ENCODE data around the gene IGFL2.
"Not testable (repeated sequence)": the region's sequence is repeated elsewhere in the genome, so short reads cannot be mapped to it uniquely, and the experiment has no call there.

Gene IGFL2

DNA sequence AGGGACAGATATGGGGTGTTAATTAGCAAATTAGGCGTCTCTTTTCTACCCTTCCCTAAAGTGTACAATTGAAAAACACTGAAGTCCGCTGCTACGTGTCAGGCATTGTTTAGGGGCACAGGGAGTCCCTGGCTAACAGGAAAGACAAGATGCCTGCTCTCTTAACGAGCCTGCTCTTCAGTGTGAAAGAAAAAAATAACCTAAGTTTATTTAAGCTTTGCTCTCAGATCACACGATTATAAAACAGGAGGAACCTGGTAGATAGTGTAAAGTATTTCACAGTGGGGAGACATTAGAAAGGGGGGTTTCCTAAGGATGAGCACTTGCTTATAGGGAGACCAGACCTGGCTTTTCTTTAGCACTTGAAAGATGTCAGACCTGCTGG, 38.7 kb downstream of the IGFL2 start:
- peaks cover 37% of the 10 kb centered on the region for H3K27me3 Mint-ChIP-seq (ENCODE audit: low read depth)
- DNase-seq (ENCODE audit: low spot score), result no peak
- H3K27ac Mint-ChIP-seq, result no peak overlapping the region

GRCh38 chr19:46189971-46190888, 42.2 kb downstream of the IGFL2 start:
- DNase-seq (ENCODE audit: low spot score), result no peak
- Mint-ChIP-seq H3K4me3 (no peak overlapping the region), H3K4me1 (ENCODE audit: low read depth) (peaks cover 13% of the 10 kb centered on the region), H3K9me3 (no peaks in the 10 kb centered on the region), H3K27me3 (ENCODE audit: low read depth) (peaks cover 26% of the 10 kb centered on the region), H3K27ac (no peak overlapping the region), H3K36me3 (ENCODE audit: low read depth) (no peaks in the 10 kb centered on the region)

More for the DNA sequence above, 38.7 kb downstream of the IGFL2 start:
- H3K4me3 Mint-ChIP-seq, result no peak overlapping the region
- peaks cover 9% of the 10 kb centered on the region for H3K4me1 Mint-ChIP-seq (ENCODE audit: low read depth)
- no peaks in the 10 kb centered on the region for H3K9me3 Mint-ChIP-seq
- no peaks in the 10 kb centered on the region for H3K36me3 Mint-ChIP-seq (ENCODE audit: low read depth)

DNA sequence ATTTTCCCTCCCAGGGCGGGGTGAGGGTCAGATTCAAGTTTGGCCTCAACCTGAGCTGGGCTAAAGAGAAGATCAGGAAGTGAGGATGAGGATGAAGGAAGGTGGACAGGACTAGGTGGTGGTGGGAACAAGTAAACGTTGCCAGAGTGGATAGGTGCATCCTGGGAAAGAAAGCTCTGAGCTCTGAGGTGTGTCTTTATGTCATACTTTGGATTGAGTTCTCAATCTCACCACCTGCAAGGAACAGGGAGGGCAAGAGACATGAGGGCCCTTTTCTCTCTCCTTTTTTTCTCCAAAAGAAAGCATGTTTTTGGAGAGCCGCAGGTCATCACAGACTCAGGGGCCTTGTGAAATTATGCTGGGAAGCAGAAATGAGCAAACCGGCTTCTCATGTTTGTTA, 43.3 kb downstream of the IGFL2 start:
- H3K36me3 Mint-ChIP-seq (ENCODE audit: low read depth), result no peaks in the 10 kb centered on the region
- no peak for DNase-seq (ENCODE audit: low spot score)
- H3K9me3 Mint-ChIP-seq, result no peaks in the 10 kb centered on the region
- H3K4me1 Mint-ChIP-seq (ENCODE audit: low read depth), result peaks cover 10% of the 10 kb centered on the region
- H3K4me3 Mint-ChIP-seq, result no peak overlapping the region
- no peak overlapping the region for H3K27ac Mint-ChIP-seq
- H3K27me3 Mint-ChIP-seq (ENCODE audit: low read depth), result peaks cover 29% of the 10 kb centered on the region

DNA sequence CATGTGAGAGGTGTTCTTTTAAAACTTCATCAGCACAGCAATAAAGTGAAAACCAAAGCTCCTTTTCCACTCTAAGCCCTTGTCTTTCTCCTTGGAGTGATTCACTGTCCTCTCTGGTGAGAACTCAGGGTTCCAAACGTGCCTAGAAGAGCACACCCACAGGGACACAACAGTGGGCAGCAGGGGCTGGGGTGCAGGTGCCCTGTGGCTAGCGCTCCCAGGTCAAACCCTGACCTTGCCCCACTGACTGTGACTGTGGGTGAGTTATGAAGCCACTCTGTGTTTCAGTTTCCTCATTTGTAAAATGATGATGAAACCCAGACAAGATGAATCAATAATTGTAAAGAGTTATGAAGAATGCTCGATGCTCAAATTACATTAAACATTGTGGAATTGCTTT, 43.9 kb downstream of the IGFL2 start:
- H3K36me3 Mint-ChIP-seq (ENCODE audit: low read depth), result no peaks in the 10 kb centered on the region
- H3K27ac Mint-ChIP-seq, result no peak overlapping the region
- H3K27me3 Mint-ChIP-seq (ENCODE audit: low read depth), result peaks cover 31% of the 10 kb centered on the region
- H3K9me3 Mint-ChIP-seq, result no peaks in the 10 kb centered on the region
- H3K4me3 Mint-ChIP-seq, result no peak overlapping the region
- H3K4me1 Mint-ChIP-seq (ENCODE audit: low read depth), result peaks cover 10% of the 10 kb centered on the region
- DNase-seq (ENCODE audit: low spot score), result no peak

DNA sequence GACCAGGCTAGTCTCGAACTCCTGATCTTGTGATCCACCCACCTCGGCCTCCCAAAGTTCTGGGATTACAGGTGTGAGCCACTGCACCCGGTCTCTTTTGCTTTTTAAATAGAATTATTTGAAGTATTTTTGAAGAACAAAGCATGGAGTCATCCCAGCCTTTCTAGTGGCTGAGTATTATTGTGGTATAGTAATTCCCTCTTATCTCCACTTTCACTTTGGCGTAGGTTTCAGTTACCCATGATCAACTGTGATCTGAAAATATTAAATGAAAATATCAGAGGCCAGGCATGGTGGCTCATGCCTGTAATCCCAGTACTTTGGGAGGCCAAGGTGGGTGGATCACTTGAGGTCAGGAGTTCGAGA, 44.6 kb downstream of the IGFL2 start:
- H3K4me3 Mint-ChIP-seq; H3K36me3 Mint-ChIP-seq (ENCODE audit: low read depth); DNase-seq (ENCODE audit: low spot score); H3K9me3 Mint-ChIP-seq: not testable (repeated sequence)
- Mint-ChIP-seq H3K27me3 (ENCODE audit: low read depth) (peaks cover 35% of the 10 kb centered on the region), H3K4me1 (ENCODE audit: low read depth) (peaks cover 10% of the 10 kb centered on the region), H3K27ac (peak overlapping the region; percentile 89)

GRCh38 chr19:46192992-46193650, 45.1 kb downstream of the IGFL2 start:
- Mint-ChIP-seq H3K27ac (peak overlapping the region; percentile 89), H3K36me3 (ENCODE audit: low read depth) (no peaks in the 10 kb centered on the region), H3K4me3 (peak overlapping the region; percentile 46), H3K4me1 (ENCODE audit: low read depth) (peaks cover 10% of the 10 kb centered on the region), H3K9me3 (no peaks in the 10 kb centered on the region), H3K27me3 (ENCODE audit: low read depth) (peaks cover 31% of the 10 kb centered on the region)
- peak; percentile 60 for DNase-seq (ENCODE audit: low spot score)

GRCh38 chr19:46193678-46194077, 45.6 kb downstream of the IGFL2 start:
- Mint-ChIP-seq H3K27me3 (ENCODE audit: low read depth) (peaks cover 26% of the 10 kb centered on the region), H3K4me1 (ENCODE audit: low read depth) (peaks cover 10% of the 10 kb centered on the region), H3K4me3 (no peak overlapping the region), H3K36me3 (ENCODE audit: low read depth) (no peaks in the 10 kb centered on the region), H3K27ac (peak overlapping the region; percentile 89), H3K9me3 (no peaks in the 10 kb centered on the region)
- DNase-seq (ENCODE audit: low spot score), result no peak

DNA sequence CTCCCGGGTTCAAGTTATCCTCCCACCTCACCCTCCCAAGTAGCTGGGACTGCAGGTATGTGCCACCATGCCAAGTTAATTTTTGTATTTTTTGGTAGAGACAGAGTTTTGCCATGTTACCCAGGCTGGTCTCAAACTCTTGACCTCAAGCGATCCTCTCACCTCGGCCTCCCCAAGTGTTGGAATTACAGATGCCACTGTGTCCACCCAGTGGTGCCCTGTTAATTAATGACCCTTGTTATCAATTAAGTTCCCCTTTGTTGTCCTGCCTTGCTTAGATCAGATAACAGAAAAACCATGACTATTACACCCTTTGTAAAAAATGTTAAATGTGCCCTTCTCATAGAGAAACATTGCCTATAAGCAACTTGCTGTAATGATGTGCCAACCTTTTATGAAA, 47.1 kb downstream of the IGFL2 start:
- no peak overlapping the region for H3K4me3 Mint-ChIP-seq
- peaks cover 10% of the 10 kb centered on the region for H3K4me1 Mint-ChIP-seq (ENCODE audit: low read depth)
- H3K36me3 Mint-ChIP-seq (ENCODE audit: low read depth), result no peaks in the 10 kb centered on the region
- peaks cover 20% of the 10 kb centered on the region for H3K27me3 Mint-ChIP-seq (ENCODE audit: low read depth)
- H3K9me3 Mint-ChIP-seq, result no peaks in the 10 kb centered on the region
- no peak overlapping the region for H3K27ac Mint-ChIP-seq
- DNase-seq (ENCODE audit: low spot score), result no peak

- H3K4me3 Mint-ChIP-seq; H3K9me3 Mint-ChIP-seq; H3K36me3 Mint-ChIP-seq (ENCODE audit: low read depth); H3K27ac Mint-ChIP-seq; DNase-seq (ENCODE audit: low spot score): not testable (repeated sequence)
- H3K4me1 Mint-ChIP-seq (ENCODE audit: low read depth), result peaks cover 10% of the 10 kb centered on the region
- H3K27me3 Mint-ChIP-seq (ENCODE audit: low read depth), result peaks cover 19% of the 10 kb centered on the region
These were observed 47.9 kb downstream of the IGFL2 start for GRCh38 chr19:46195919-46196318.

- peaks cover 18% of the 10 kb centered on the region for H3K27me3 Mint-ChIP-seq (ENCODE audit: low read depth)
- H3K4me3 Mint-ChIP-seq, result no peak overlapping the region
- no peaks in the 10 kb centered on the region for H3K9me3 Mint-ChIP-seq
- DNase-seq (ENCODE audit: low spot score), result no peak
- H3K36me3 Mint-ChIP-seq (ENCODE audit: low read depth), result no peaks in the 10 kb centered on the region
- peaks cover 10% of the 10 kb centered on the region for H3K4me1 Mint-ChIP-seq (ENCODE audit: low read depth)
- no peak overlapping the region for H3K27ac Mint-ChIP-seq
These were observed 48.5 kb downstream of the IGFL2 start for GRCh38 chr19:46196410-46197124.

- Mint-ChIP-seq H3K4me3 (no peak overlapping the region), H3K9me3 (no peaks in the 10 kb centered on the region), H3K27ac (no peak overlapping the region), H3K27me3 (ENCODE audit: low read depth) (peaks cover 27% of the 10 kb centered on the region), H3K4me1 (ENCODE audit: low read depth) (peaks cover 8% of the 10 kb centered on the region), H3K36me3 (ENCODE audit: low read depth) (no peaks in the 10 kb centered on the region)
- no peak for DNase-seq (ENCODE audit: low spot score)
These were observed 49.5 kb downstream of the IGFL2 start for GRCh38 chr19:46197314-46198070.

DNA sequence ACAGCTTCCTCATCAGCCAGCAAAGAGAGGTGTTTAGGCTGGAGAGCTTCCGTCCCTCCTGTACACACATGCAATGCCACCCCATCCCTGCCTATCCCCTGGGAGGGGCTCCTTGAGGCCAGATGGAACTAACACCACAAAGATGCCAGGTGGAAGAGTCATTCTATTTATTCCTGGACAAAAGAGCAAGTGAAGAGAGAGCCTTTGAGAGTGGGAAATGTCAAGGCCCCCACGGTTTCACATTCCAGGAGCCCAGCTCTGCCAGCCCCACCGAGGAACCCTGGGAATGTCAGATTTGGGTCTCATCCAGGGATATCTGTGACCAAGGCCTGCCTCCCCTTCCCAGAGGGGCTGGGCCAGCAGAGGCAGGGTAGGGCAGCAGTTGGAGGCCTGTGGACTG, 50.7 kb downstream of the IGFL2 start:
- DNase-seq (ENCODE audit: low spot score), result no peak
- Mint-ChIP-seq H3K27ac (no peak overlapping the region), H3K9me3 (no peaks in the 10 kb centered on the region), H3K27me3 (ENCODE audit: low read depth) (peaks cover 34% of the 10 kb centered on the region), H3K36me3 (ENCODE audit: low read depth) (no peaks in the 10 kb centered on the region), H3K4me3 (no peak overlapping the region), H3K4me1 (ENCODE audit: low read depth) (no peaks in the 10 kb centered on the region)

- no peaks in the 10 kb centered on the region for H3K36me3 Mint-ChIP-seq (ENCODE audit: low read depth)
- H3K27me3 Mint-ChIP-seq (ENCODE audit: low read depth), result peaks cover 30% of the 10 kb centered on the region
- H3K27ac Mint-ChIP-seq, result no peak overlapping the region
- no peaks in the 10 kb centered on the region for H3K9me3 Mint-ChIP-seq
- H3K4me1 Mint-ChIP-seq (ENCODE audit: low read depth), result no peaks in the 10 kb centered on the region
- DNase-seq (ENCODE audit: low spot score), result no peak
- H3K4me3 Mint-ChIP-seq, result no peak overlapping the region
These were observed 53.6 kb downstream of the IGFL2 start for GRCh38 chr19:46201454-46202310.
